ENCODE measurements around the gene SIPA1L3. TPM values are rescaled to one million over a fixed set of nuclear protein-coding genes. Genes with fewer than 3 reads are reported as not detected.
"Not testable (repeated sequence)": the region's sequence is repeated elsewhere in the genome, so short reads cannot be mapped to it uniquely, and the experiment has no call there.

The SIPA1L3 gene
- total RNA-seq, 1 donor from 2014 or later = 3.4 TPM

DNA sequence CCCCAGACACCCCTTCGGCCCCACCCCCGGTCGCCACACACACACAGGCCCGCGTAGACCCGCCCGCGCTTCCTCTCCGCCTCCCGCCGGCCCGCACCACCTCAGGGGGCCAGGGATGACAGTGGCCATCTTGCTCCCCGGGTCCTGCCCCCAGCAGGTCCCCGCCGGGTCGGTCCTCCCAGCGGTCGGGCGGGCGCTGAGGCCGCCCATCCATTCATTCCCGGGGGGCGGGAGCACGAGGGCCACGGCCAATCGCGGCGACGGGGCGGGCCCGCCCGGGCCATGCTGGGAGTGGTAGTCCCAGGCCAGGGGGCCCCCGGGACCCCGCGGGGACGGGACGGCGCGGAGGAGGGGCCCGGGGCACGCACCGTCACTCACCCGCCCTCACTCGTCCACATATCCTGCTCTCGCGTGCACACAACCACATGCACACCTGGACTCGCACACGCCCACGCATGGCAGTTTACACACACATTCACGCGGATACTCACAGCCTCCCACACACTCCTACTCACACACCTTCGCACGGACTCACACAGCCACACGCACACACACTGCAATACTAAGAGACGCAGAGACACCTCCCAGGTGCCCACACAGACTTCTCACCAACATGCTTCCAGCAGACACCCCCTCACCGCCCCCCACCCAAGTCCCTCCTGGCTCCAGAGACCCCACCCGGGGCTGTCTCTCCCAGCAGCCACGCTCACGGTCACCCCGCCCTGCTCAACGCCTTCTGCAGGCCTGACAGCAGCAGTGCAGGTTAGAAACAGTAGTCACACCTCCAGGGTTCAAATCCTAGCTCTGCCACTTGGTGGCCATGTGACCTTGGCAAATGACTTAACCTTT is 317.2 kb downstream of the SIPA1L3 start, which contains the start of gene DPF1:
DPF1 (minus strand) TSS at position 209 of the 849 bp plus-strand sequence; CDS start at position 129, 80 bp downstream.
- peak within 1 kb of the TSS; percentile 45 for H3K4me3 ChIP-seq (ENCODE audit: low read depth, low read length)
- H3K27me3 ChIP-seq (ENCODE audit: control insufficient read depth, insufficient read depth, low read length) = peaks cover 2% of the 10 kb centered on the region
- FAIRE-seq = no peak
- no peaks in the 10 kb centered on the region for H3K36me3 ChIP-seq (ENCODE audit: control insufficient read depth, insufficient read depth, low read length)
- TF ChIP-seq, protein P1, sequence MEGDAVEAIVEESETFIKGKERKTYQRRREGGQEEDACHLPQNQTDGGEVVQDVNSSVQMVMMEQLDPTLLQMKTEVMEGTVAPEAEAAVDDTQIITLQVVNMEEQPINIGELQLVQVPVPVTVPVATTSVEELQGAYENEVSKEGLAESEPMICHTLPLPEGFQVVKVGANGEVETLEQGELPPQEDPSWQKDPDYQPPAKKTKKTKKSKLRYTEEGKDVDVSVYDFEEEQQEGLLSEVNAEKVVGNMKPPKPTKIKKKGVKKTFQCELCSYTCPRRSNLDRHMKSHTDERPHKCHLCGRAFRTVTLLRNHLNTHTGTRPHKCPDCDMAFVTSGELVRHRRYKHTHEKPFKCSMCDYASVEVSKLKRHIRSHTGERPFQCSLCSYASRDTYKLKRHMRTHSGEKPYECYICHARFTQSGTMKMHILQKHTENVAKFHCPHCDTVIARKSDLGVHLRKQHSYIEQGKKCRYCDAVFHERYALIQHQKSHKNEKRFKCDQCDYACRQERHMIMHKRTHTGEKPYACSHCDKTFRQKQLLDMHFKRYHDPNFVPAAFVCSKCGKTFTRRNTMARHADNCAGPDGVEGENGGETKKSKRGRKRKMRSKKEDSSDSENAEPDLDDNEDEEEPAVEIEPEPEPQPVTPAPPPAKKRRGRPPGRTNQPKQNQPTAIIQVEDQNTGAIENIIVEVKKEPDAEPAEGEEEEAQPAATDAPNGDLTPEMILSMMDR (IDR thresholded peaks at IDR 0.05; ENCODE audit: insufficient read depth, low read length, severe bottlenecking) = peak; percentile 40
- peak; percentile 44 for DNase-seq (ENCODE audit: low read depth)

GRCh38 chr19:38224863-38225218 is 317.8 kb downstream of the SIPA1L3 start:
- FAIRE-seq; DNase-seq (ENCODE audit: low read depth); H3K27me3 ChIP-seq (ENCODE audit: control insufficient read depth, insufficient read depth, low read length); H3K36me3 ChIP-seq (ENCODE audit: control insufficient read depth, insufficient read depth, low read length); H3K4me3 ChIP-seq (ENCODE audit: low read depth, low read length): not testable (repeated sequence)

DNA sequence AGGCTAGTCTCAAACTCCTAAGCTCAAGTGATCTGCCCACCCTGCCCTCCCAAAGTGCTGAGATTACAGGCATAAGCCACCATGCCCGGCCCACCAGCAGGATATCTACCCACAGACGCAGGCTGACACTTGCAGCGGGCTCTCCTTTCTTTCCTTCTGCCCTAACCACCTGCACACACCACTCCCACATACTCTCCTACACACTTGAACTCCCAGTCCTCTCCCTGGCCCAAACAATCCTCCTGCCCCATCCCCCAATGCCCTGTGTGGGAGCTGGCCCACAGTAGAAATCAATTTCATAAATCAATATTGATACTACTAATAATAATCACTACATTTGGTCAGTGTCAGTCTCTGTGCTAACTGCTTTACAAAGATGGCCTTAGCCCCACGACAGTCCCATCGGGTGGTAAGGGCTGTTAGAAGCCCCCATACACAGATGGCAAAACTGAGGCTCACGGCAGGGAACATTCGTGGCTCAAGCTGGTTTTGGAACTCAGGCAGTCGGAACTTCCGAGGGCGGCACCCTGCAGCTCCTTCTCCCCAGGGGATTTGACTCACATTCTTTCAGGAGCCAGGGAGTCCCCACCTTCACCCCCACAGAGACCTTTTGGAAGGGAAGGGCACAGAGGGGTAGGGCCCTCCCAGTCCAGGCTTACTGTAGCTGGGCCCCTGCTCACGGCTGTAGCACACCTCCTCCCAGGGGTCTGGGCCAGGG is 320.4 kb downstream of the SIPA1L3 start:
- H3K36me3 ChIP-seq (ENCODE audit: control insufficient read depth, insufficient read depth, low read length) = no peaks in the 10 kb centered on the region
- DNase-seq (ENCODE audit: low read depth) (no peak), FAIRE-seq (no peak)
- peaks cover 3% of the 10 kb centered on the region for H3K27me3 ChIP-seq (ENCODE audit: control insufficient read depth, insufficient read depth, low read length)
- TF ChIP-seq, protein P1 (IDR thresholded peaks at IDR 0.05; ENCODE audit: insufficient read depth, low read length, severe bottlenecking) = no peak
- H3K4me3 ChIP-seq (ENCODE audit: low read depth, low read length) = no peak overlapping the region

DNA sequence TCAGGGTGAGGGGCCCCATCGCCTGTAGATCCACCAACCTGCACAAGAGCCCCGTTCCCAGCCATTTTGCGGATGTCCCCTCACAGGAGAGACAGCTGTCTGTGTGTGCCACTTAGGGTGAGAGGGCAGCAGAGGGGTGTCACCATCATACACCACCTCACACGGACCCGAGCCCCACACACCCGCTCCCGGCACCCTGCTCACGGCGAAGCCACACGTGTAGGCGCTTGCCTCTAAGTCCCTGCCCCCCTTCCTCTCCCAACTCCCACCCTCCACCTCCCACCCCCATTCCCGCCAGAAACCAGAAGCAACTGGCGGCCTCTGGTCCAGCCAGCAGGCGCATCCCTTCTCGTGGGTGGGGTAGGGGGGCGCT is 321.0 kb downstream of the SIPA1L3 start:
- peaks cover 3% of the 10 kb centered on the region for H3K27me3 ChIP-seq (ENCODE audit: control insufficient read depth, insufficient read depth, low read length)
- no peak for FAIRE-seq
- no peaks in the 10 kb centered on the region for H3K36me3 ChIP-seq (ENCODE audit: control insufficient read depth, insufficient read depth, low read length)
- TF ChIP-seq, protein P1 (IDR thresholded peaks at IDR 0.05; ENCODE audit: insufficient read depth, low read length, severe bottlenecking) = no peak
- H3K4me3 ChIP-seq (ENCODE audit: low read depth, low read length) = no peak overlapping the region
- no peak for DNase-seq (ENCODE audit: low read depth)

- FAIRE-seq = no peak
- Histone ChIP-seq H3K27me3 (ENCODE audit: control insufficient read depth, insufficient read depth, low read length) (peaks cover 3% of the 10 kb centered on the region), H3K36me3 (ENCODE audit: control insufficient read depth, insufficient read depth, low read length) (no peaks in the 10 kb centered on the region), H3K4me3 (ENCODE audit: low read depth, low read length) (no peak overlapping the region)
- DNase-seq (ENCODE audit: low read depth) = no peak
- TF ChIP-seq, protein P1 (IDR thresholded peaks at IDR 0.05; ENCODE audit: insufficient read depth, low read length, severe bottlenecking) = no peak
Observed at GRCh38 chr19:38228491-38229439, 321.8 kb downstream of the SIPA1L3 start.
